Mesendoderm (in vitro differentiated cells): ENCODE measurements around the gene CADM2.

Experiments used
- DNase-seq: peaks from one replicate; pipeline ENCODE4 v3.0.0; 2013
- H2AK5ac ChIP-seq: 2 replicates; pipeline ENCODE4 v1.6.1; 2013; ENCODE audit warnings: low read length, inconsistent platforms
- H2BK120ac ChIP-seq: 2 replicates; pipeline ENCODE4 v1.6.1; 2013; ENCODE audit warnings: low read depth, mild to moderate bottlenecking, low read length, moderate library complexity, mixed read lengths
- H2BK15ac ChIP-seq: replicated peaks from 2 replicates; pipeline ENCODE4 v1.6.1; 2013; ENCODE audit warnings: low read depth, mild to moderate bottlenecking, moderate library complexity
- H2BK5ac ChIP-seq: 2 replicates; pipeline ENCODE4 v1.6.1; 2013; ENCODE audit warnings: low read length, inconsistent platforms
- H3K18ac ChIP-seq: 2 replicates; pipeline ENCODE4 v1.6.1; 2013; ENCODE audit warnings: mild to moderate bottlenecking, low read length, mixed read lengths
- H3K23ac ChIP-seq: one replicate; pipeline ENCODE4 v1.6.1; 2013; ENCODE audit warnings: low read length
- H3K27ac ChIP-seq: 2 replicates; pipeline ENCODE4 v1.5.1; 2013; ENCODE audit warnings: low read depth, mild to moderate bottlenecking, inconsistent platforms, low read length, moderate library complexity
- H3K27me3 ChIP-seq: 2 replicates; pipeline ENCODE4 v1.6.1; 2013; ENCODE audit warnings: low read length, control low read depth, mild to moderate bottlenecking, inconsistent platforms; ENCODE audit not compliant: insufficient read depth, poor library complexity
- H3K36me3 ChIP-seq: 2 replicates; pipeline ENCODE4 v1.6.1; 2013; ENCODE audit warnings: low read length, inconsistent platforms; ENCODE audit not compliant: control insufficient read depth, insufficient read depth
- H3K4ac ChIP-seq: one replicate; pipeline ENCODE4 v1.6.1; 2013; ENCODE audit warnings: low read depth, mild to moderate bottlenecking, low read length, moderate library complexity
- H3K4me1 ChIP-seq: 2 replicates; pipeline ENCODE4 v1.6.1; 2013; ENCODE audit warnings: low read depth, low read length, inconsistent platforms; ENCODE audit not compliant: control insufficient read depth
- H3K4me2 ChIP-seq: 2 replicates; pipeline ENCODE4 v1.6.1; 2013; ENCODE audit warnings: low read length
- H3K4me3 ChIP-seq: 2 replicates; pipeline ENCODE4 v1.5.1; 2013; ENCODE audit warnings: mild to moderate bottlenecking, low read length
- H3K56ac ChIP-seq: one replicate; pipeline ENCODE4 v1.6.1; 2013; ENCODE audit warnings: low read length
- H3K79me1 ChIP-seq: 2 replicates; pipeline ENCODE4 v1.6.1; 2013; ENCODE audit warnings: low read length, inconsistent platforms
- H3K79me2 ChIP-seq: 2 replicates; pipeline ENCODE4 v1.6.1; 2013; ENCODE audit warnings: mild to moderate bottlenecking, low read length; ENCODE audit not compliant: control insufficient read depth, insufficient read depth
- H3K9ac ChIP-seq: 2 replicates; pipeline ENCODE4 v1.6.1; 2013; ENCODE audit warnings: low read length, inconsistent platforms
- H4K5ac ChIP-seq: one replicate; pipeline ENCODE4 v1.6.1; 2013; ENCODE audit warnings: low read length
- H4K8ac ChIP-seq: one replicate; pipeline ENCODE4 v1.6.1; 2013; ENCODE audit warnings: low read depth, mild to moderate bottlenecking, control low read depth, low read length, moderate library complexity
- WGBS: extraction: QIAGEN DNeasy Blood & Tissue Kit; methylation state at CpG from one replicate; pipeline ENCODE4 v1.1.7; 2013; ENCODE audit warnings: low lambda C conversion rate, missing lambda C conversion rate; ENCODE audit not compliant: insufficient coverage; ENCODE audit errors: extremely low coverage; 5-methylcytosine and 5-hydroxymethylcytosine counted together

CADM2 gene

GRCh38 chr3:85571835-85572234, 613.0 kb downstream of the CADM2 start:
- no peaks in the 10 kb centered on the region for H3K4me1 ChIP-seq

GRCh38 chr3:85572426-85572825, 613.6 kb downstream of the CADM2 start:
- Histone ChIP-seq H2BK15ac (no peak overlapping the region), H3K4me3 (no peak overlapping the region), H3K9ac (no peak overlapping the region), H3K27me3 (no peaks in the 10 kb centered on the region), H3K18ac (no peak overlapping the region), H3K79me1 (no peaks in the 10 kb centered on the region), H3K36me3 (no peaks in the 10 kb centered on the region), H4K8ac (no peak overlapping the region), H3K23ac (no peak overlapping the region), H3K79me2 (no peaks in the 10 kb centered on the region), H3K4me2 (no peak overlapping the region), H3K27ac (no peak overlapping the region), H2AK5ac (no peak overlapping the region), H3K56ac (no peak overlapping the region), H2BK120ac (no peak overlapping the region), H3K4ac (no peak overlapping the region), H2BK5ac (no peak overlapping the region), H3K4me1 (no peaks in the 10 kb centered on the region), H4K5ac (no peak overlapping the region)
- WGBS = no CpG with 5 or more reads among the region's 4 CpGs
- no peak for DNase-seq

More at GRCh38 chr3:85571835-85572234, 613.0 kb downstream of the CADM2 start:
- H3K79me1 ChIP-seq = no peaks in the 10 kb centered on the region
- H3K4ac ChIP-seq = no peak overlapping the region
- no peak overlapping the region for H3K18ac ChIP-seq
- no peak overlapping the region for H2BK120ac ChIP-seq
- H4K5ac ChIP-seq = no peak overlapping the region
- H3K4me3 ChIP-seq = no peak overlapping the region
- WGBS = no CpG with 5 or more reads among the region's 6 CpGs
- H3K79me2 ChIP-seq = no peaks in the 10 kb centered on the region
- H3K56ac ChIP-seq = no peak overlapping the region
- H3K27me3 ChIP-seq = no peaks in the 10 kb centered on the region
- no peak overlapping the region for H3K4me2 ChIP-seq
- H2AK5ac ChIP-seq = no peak overlapping the region
- H2BK15ac ChIP-seq = no peak overlapping the region
- no peak overlapping the region for H2BK5ac ChIP-seq
- H3K23ac ChIP-seq = no peak overlapping the region
- H4K8ac ChIP-seq = no peak overlapping the region
- no peak overlapping the region for H3K9ac ChIP-seq
- no peak overlapping the region for H3K27ac ChIP-seq
- no peaks in the 10 kb centered on the region for H3K36me3 ChIP-seq
- DNase-seq = no peak

GRCh38 chr3:85572978-85573377, 614.2 kb downstream of the CADM2 start:
- H3K79me1 ChIP-seq = no peaks in the 10 kb centered on the region
- no peak overlapping the region for H3K9ac ChIP-seq
- H3K4ac ChIP-seq = no peak overlapping the region
- H3K27me3 ChIP-seq = no peaks in the 10 kb centered on the region
- no peak overlapping the region for H3K18ac ChIP-seq
- H4K8ac ChIP-seq = no peak overlapping the region
- H2BK120ac ChIP-seq = no peak overlapping the region
- no peak overlapping the region for H3K27ac ChIP-seq
- H2AK5ac ChIP-seq = no peak overlapping the region
- H2BK15ac ChIP-seq = no peak overlapping the region
- no peak overlapping the region for H2BK5ac ChIP-seq
- no peak overlapping the region for H3K4me2 ChIP-seq
- no peak for DNase-seq
- no peak overlapping the region for H3K23ac ChIP-seq
- H3K36me3 ChIP-seq = no peaks in the 10 kb centered on the region
- no peak overlapping the region for H3K56ac ChIP-seq
- WGBS = no CpG with 5 or more reads among the region's 5 CpGs
- no peaks in the 10 kb centered on the region for H3K79me2 ChIP-seq
- no peaks in the 10 kb centered on the region for H3K4me1 ChIP-seq
- H3K4me3 ChIP-seq = no peak overlapping the region
- no peak overlapping the region for H4K5ac ChIP-seq

GRCh38 chr3:85574006-85574705, 615.4 kb downstream of the CADM2 start:
- H2BK15ac ChIP-seq = no peak overlapping the region
- H2BK120ac ChIP-seq = no peak overlapping the region
- no peak overlapping the region for H4K8ac ChIP-seq
- H3K4me1 ChIP-seq = no peaks in the 10 kb centered on the region
- H3K27ac ChIP-seq = no peak overlapping the region
- H3K4ac ChIP-seq = no peak overlapping the region
- H3K9ac ChIP-seq = no peak overlapping the region
- no peaks in the 10 kb centered on the region for H3K79me1 ChIP-seq
- H4K5ac ChIP-seq = no peak overlapping the region
- no peak for DNase-seq
- H2AK5ac ChIP-seq = no peak overlapping the region
- H3K36me3 ChIP-seq = no peaks in the 10 kb centered on the region
- H3K4me2 ChIP-seq = no peak overlapping the region
- WGBS = no CpG with 5 or more reads among the region's 2 CpGs
- H3K27me3 ChIP-seq = no peaks in the 10 kb centered on the region
- no peak overlapping the region for H3K56ac ChIP-seq
- no peak overlapping the region for H3K4me3 ChIP-seq
- no peak overlapping the region for H3K23ac ChIP-seq
- no peak overlapping the region for H3K18ac ChIP-seq
- H2BK5ac ChIP-seq = no peak overlapping the region
- no peaks in the 10 kb centered on the region for H3K79me2 ChIP-seq

GRCh38 chr3:85576091-85576690, 617.4 kb downstream of the CADM2 start:
- DNase-seq = peak; percentile 74
- H3K4me1 ChIP-seq = no peaks in the 10 kb centered on the region
- no CpG with 5 or more reads among the region's 4 CpGs for WGBS
- no peak overlapping the region for H4K8ac ChIP-seq
- H2BK5ac ChIP-seq = no peak overlapping the region
- no peak overlapping the region for H3K4me2 ChIP-seq
- no peak overlapping the region for H3K56ac ChIP-seq
- no peak overlapping the region for H3K4ac ChIP-seq
- H3K27me3 ChIP-seq = no peaks in the 10 kb centered on the region
- no peaks in the 10 kb centered on the region for H3K79me2 ChIP-seq
- H2BK15ac ChIP-seq = no peak overlapping the region
- no peaks in the 10 kb centered on the region for H3K79me1 ChIP-seq
- H3K9ac ChIP-seq = no peak overlapping the region
- no peak overlapping the region for H3K18ac ChIP-seq
- no peak overlapping the region for H3K4me3 ChIP-seq
- H4K5ac ChIP-seq = no peak overlapping the region
- H3K23ac ChIP-seq = no peak overlapping the region
- H3K27ac ChIP-seq = no peak overlapping the region
- H2AK5ac ChIP-seq = no peak overlapping the region
- no peak overlapping the region for H2BK120ac ChIP-seq
- H3K36me3 ChIP-seq = no peaks in the 10 kb centered on the region
